Adrenal gland (tissue), 12 donors: ENCODE data around the gene PTGFRN. TPM values are rescaled to one million over a fixed set of nuclear protein-coding genes. Genes with fewer than 3 reads are reported as not detected.

Experiments used
- DNase-seq, 7 donors: peaks; one replicate each; pipeline ENCODE4 v3.0.0-alpha.2; 2019 to 2020
- H3K27ac ChIP-seq, 5 donors: fragments of 200-600 bp; sonication (generic) in 4 of 5; 1 replicate in 3 of 5; 2 replicates in 2 of 5; pipeline versions ENCODE4 v1.5.1 to v1.8.0; 2016 to 2020; ENCODE audit warnings: mild to moderate bottlenecking in 1 of 5
- H3K27me3 ChIP-seq: fragments of 200-600 bp; 2 replicates; pipeline ENCODE4 v1.8.0; 2021
- H3K36me3 ChIP-seq, 2 donors: fragments of 200-600 bp; replicated peaks in 1 of 2; 1 replicate in 1 of 2; 2 replicates in 1 of 2; pipeline versions ENCODE4 v1.5.1 to v1.8.0; 2018 to 2022
- H3K4me1 ChIP-seq, 2 donors: fragments of 200-600 bp; replicated peaks in 1 of 2; 1 replicate in 1 of 2; 2 replicates in 1 of 2; pipeline versions ENCODE4 v1.5.1 to v1.8.0; 2018 to 2021
- H3K4me3 ChIP-seq, 4 donors: fragments of 200-600 bp; sonication (generic) in 3 of 4; one replicate each; pipeline ENCODE4 v1.5.1; 2016 to 2018
- H3K9me3 ChIP-seq, 3 donors: fragments of 200-600 bp; sonication (generic) in 1 of 3; replicated peaks in 1 of 3; 1 replicate in 2 of 3; 2 replicates in 1 of 3; pipeline versions ENCODE4 v1.5.1 to v1.8.0; 2016 to 2021
- POLR2A ChIP-seq, 2 donors: fragments of 450-650 bp; IDR thresholded peaks; one replicate each; pipeline ENCODE4 v1.6.1; 2017; ENCODE audit warnings: antibody characterized with exemption in 2 of 2, mild to moderate bottlenecking in 2 of 2, moderate library complexity in 1 of 2
- WGBS, 4 donors: extraction: QIAGEN DNeasy Blood & Tissue Kit in 2 of 4; methylation state at CpG; one replicate each; pipeline versions ENCODE4 v1.1.5 to v1.1.7; 2013 to 2017; 5-methylcytosine and 5-hydroxymethylcytosine counted together
- intact Hi-C, 2 donors: fragments of 100-400 bp; cut with DNase I; formaldehyde crosslinking; loops; one replicate each; pipeline versions ENCODE4 v1.14.1 to v1.15.0; 2022 to 2023
- polyA plus RNA-seq, 3 donors: library from polyadenylated mRNA; stranded (reverse); fragments of 200-250 nt in 2 of 3; fragments of 350-450 nt in 1 of 3; fragmentation: Illumina TruSeq in 1 of 3; extraction: RNeasy Lipid Tissue Mini Kit (QIAGEN cat#74804) in 1 of 3; gene quantifications; one replicate each; pipeline ENCODE4 v1.2.3, GENCODE V29; 2013 to 2014
- total RNA-seq, 9 donors: library from RNA; depleted of rRNA in 4 of 9; stranded (reverse); fragments of >200 nt in 4 of 9; fragments of 120-200 nt in 1 of 9; fragmentation: NEBNext Ultra II Directional in 1 of 9; extraction: Animal tissue kit (Norgen Biotek cat#: 25700) in 1 of 9; gene quantifications; one replicate each; pipeline versions ENCODE4 v1.1.0 to v1.2.4, GENCODE V29; 2013 to 2023
- TF ChIP-seq, protein P1 (sequence below), 6 experiments: fragments of 450-650 bp in 4 of 6; fragments of 200-600 bp in 2 of 6; sonication (generic) in 1 of 6; IDR thresholded peaks; 1 replicate in 5 of 6; 2 replicates in 1 of 6; pipeline versions ENCODE4 v1.5.1 to v1.8.0; 2016 to 2021; ENCODE audit warnings: antibody characterized with exemption in 6 of 6, mild to moderate bottlenecking in 2 of 6, moderate library complexity in 1 of 6
- donor health status: healthy with polysubstance abuse.
- donor health status: Bipolar disorder and iron deficiency.
- donor health status: DM: yes; HTN: yes; CAD: no.
- donor health status: DM: no; HTN: no; CAD: no.
- donor health status: DM: no; HTN: no; CAD: no.
- donor health status: DM: yes; HTN: yes; CAD: no.

PTGFRN gene
- total and polyA plus RNA-seq, 12 donors = 63.3 to 173 (median 67.4) TPM

DNA sequence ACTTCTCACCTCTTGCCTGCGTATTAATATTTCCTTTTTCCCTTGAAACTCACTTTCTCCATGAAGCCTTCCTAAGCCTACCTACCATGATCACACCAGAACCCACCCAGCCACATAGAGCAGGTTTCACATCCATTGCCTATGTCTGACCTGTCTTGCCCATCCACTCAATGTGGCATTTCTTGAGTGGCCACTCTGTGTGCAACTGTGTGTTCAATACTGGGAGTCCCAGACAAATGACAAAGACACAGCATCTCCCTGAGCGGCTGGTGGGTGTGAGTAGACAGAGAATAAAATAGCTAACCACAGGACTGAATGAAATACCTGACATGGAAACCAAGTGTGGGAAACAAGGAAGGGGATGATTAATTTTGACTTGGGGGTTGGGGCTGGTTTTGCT, 3.1 kb downstream of the PTGFRN start:
- peaks cover 40 to 73% of the 10 kb centered on the region in 2 donors for H3K4me1 ChIP-seq
- H3K9me3 ChIP-seq = no peaks in the 10 kb centered on the region
- no peak overlapping the region for H3K27ac ChIP-seq
- DNase-seq = no peak
- no peaks in the 10 kb centered on the region for H3K36me3 ChIP-seq
- TF ChIP-seq POLR2A (IDR thresholded peaks at IDR 0.05) = no peak
- TF ChIP-seq, protein P1, sequence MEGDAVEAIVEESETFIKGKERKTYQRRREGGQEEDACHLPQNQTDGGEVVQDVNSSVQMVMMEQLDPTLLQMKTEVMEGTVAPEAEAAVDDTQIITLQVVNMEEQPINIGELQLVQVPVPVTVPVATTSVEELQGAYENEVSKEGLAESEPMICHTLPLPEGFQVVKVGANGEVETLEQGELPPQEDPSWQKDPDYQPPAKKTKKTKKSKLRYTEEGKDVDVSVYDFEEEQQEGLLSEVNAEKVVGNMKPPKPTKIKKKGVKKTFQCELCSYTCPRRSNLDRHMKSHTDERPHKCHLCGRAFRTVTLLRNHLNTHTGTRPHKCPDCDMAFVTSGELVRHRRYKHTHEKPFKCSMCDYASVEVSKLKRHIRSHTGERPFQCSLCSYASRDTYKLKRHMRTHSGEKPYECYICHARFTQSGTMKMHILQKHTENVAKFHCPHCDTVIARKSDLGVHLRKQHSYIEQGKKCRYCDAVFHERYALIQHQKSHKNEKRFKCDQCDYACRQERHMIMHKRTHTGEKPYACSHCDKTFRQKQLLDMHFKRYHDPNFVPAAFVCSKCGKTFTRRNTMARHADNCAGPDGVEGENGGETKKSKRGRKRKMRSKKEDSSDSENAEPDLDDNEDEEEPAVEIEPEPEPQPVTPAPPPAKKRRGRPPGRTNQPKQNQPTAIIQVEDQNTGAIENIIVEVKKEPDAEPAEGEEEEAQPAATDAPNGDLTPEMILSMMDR (IDR thresholded peaks at IDR 0.05) = no peak
- intact Hi-C loops = loop anchor here in 1 of 2 donors (10.0 kb wide), 2 partner anchors 72 to 142 kb away; no protein-coding TSS in a partner anchor
- H3K4me3 ChIP-seq = peak overlapping the region in 1 of 4 donors; percentile 75
- 85 to 99% (median 97%) methylated on average over 2 of the region's 2 CpGs for WGBS, 4 donors
- no peaks in the 10 kb centered on the region for H3K27me3 ChIP-seq

DNA sequence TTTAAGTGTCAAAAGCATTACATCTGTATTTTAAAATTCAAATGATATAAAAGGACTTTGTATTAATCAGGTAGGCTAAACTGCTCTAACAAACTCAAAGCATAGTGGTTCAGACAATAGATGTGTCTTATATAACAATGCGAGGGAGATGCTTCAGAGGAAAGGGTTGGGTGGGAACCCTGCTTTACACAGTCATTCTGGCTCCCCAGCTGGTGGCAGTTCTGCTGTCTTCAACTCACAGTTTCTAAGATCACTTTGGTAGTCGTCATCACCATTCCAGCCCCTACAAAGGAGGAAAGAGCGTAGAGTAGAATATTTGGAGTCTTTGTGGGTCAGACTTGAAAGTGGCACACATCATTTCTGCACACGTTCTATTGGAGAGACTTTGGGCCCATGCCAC, 4.2 kb downstream of the PTGFRN start:
- no peak for TF ChIP-seq POLR2A (IDR thresholded peaks at IDR 0.05)
- TF ChIP-seq, protein P1 (IDR thresholded peaks at IDR 0.05) = no peak
- peaks cover 39 to 75% of the 10 kb centered on the region in 2 donors for H3K4me1 ChIP-seq
- WGBS, 4 donors = 77 to 83% (median 80%) methylated on average over 4 of the region's 4 CpGs
- peak overlapping the region in 4 of 5 donors; percentile 46 to 87 (median 72) for H3K27ac ChIP-seq
- no peaks in the 10 kb centered on the region for H3K27me3 ChIP-seq
- intact Hi-C loops = loop anchor here in 1 of 2 donors (10.0 kb wide), 2 partner anchors 71 to 141 kb away; no protein-coding TSS in a partner anchor
- H3K4me3 ChIP-seq = no peak overlapping the region
- no peaks in the 10 kb centered on the region for H3K9me3 ChIP-seq
- no peaks in the 10 kb centered on the region for H3K36me3 ChIP-seq
- no peak for DNase-seq

DNA sequence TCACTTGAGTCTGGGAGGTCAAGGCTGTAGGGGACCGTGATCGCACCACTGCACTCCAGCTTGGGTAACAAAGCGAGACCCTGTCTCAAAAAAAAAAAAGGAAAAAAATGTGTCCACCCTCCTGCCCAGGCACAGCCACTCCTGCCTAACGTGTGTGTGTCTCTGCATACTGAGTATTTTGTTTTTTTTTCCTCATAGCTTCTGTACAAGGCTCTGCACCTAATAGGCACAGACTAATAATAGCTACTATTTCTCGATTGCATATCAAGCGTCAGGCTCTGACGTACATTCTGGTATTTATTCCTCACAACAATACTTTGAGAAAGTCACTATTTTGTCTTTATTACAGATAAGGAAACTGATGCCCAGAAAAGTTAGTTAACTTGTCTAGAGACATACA, 5.0 kb downstream of the PTGFRN start:
- DNase-seq = peak in 1 of 7 donors; percentile 28
- no peaks in the 10 kb centered on the region for H3K36me3 ChIP-seq
- intact Hi-C loops = loop anchor here in 1 of 2 donors (10.0 kb wide), 2 partner anchors 70 to 140 kb away; no protein-coding TSS in a partner anchor
- H3K4me3 ChIP-seq = peak overlapping the region in 1 of 4 donors; percentile 51
- no peaks in the 10 kb centered on the region for H3K27me3 ChIP-seq
- WGBS, 4 donors = 51 to 68% (median 59%) methylated on average over 7 of the region's 7 CpGs
- TF ChIP-seq, protein P1 (IDR thresholded peaks at IDR 0.05) = no peak
- no peak for TF ChIP-seq POLR2A (IDR thresholded peaks at IDR 0.05)
- H3K9me3 ChIP-seq = no peaks in the 10 kb centered on the region
- H3K27ac ChIP-seq = peak overlapping the region; percentile 32 to 87 (median 62)
- peaks cover 37 to 76% of the 10 kb centered on the region in 2 donors for H3K4me1 ChIP-seq

DNA sequence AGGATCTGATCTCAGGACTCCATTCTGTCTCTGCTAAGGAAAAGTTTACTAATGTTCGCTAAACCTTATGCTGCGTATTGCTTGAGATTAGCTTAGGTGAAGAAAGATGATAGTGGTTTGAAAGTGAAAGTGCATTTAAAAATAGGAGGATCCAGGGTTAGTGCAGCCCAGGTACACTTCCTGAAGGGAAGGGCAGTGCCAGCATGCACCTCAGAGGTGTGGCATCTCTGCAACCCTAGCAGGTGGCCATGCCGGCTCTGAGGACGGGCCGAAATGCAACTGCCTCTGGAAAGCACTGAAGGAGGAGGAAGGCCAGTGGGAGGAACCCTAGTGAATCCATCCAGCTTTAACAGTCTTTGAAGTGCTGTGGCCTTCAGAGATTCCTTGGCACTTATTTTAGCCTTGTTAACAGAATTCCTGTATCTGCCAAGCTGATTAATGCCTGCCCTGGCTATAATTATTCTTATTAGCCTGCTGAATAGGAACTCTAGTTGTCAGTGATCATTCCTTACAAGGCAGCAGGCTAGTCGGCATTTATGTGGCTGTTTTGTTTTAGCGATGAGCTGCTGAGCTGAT, 5.5 kb downstream of the PTGFRN start:
- Histone ChIP-seq H3K4me1 (peaks cover 42 to 81% of the 10 kb centered on the region in 2 donors), H3K4me3 (peak overlapping the region in 1 of 4 donors; percentile 51), H3K36me3 (no peaks in the 10 kb centered on the region), H3K27ac (peak overlapping the region in 4 of 5 donors; percentile 46 to 87 (median 72)), H3K27me3 (no peaks in the 10 kb centered on the region), H3K9me3 (no peaks in the 10 kb centered on the region)
- WGBS, 4 donors = 28 to 44% (median 35%) methylated on average over 7 of the region's 7 CpGs
- intact Hi-C loops = loop anchor here in 1 of 2 donors (10.0 kb wide), 2 partner anchors 70 to 140 kb away; no protein-coding TSS in a partner anchor
- TF ChIP-seq, protein P1 (IDR thresholded peaks at IDR 0.05) = no peak
- peak in 1 of 2 donors; percentile 34 for TF ChIP-seq POLR2A (IDR thresholded peaks at IDR 0.05)
- DNase-seq = peak; percentile 42 to 76 (median 67)
